Measurements from ENCODE around the gene FEZ2. TPM values are rescaled to one million over a fixed set of nuclear protein-coding genes. Genes with fewer than 3 reads are reported as not detected.

The FEZ2 gene
- total and polyA plus RNA-seq, 2 donors from 2014 or later: 46.4 to 48.3 TPM

DNA sequence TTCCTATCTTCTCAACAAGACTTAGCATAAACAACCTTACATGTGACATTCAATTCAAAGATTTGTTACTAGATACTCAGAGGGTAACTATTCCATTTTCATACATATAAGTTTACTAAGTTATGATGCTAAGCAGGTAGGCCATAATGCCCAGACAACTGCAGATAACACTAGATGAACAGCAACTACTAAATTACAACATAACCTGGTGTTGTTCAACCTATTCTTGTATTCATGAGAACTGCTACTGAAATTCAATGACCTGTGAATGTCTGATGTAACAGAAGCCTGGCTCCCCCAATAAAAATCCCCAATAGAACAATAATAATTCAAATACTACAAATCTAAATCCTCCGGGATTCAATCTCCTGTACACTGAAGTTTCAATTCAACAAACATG, 24.8 kb downstream of the FEZ2 start:
- Histone ChIP-seq H3K36me3 (ENCODE audit: control insufficient read depth in 2 of 3, insufficient read depth in 3 of 3, low read length in 3 of 3) (peaks cover 3 to 12% (median 4%) of the 10 kb centered on the region in 3 donors), H3K9me3 (ENCODE audit: control insufficient read depth in 2 of 3, insufficient read depth in 1 of 3, low read length in 3 of 3) (no peaks in the 10 kb centered on the region), H3K27ac (ENCODE audit: low read depth in 2 of 2, low read length in 2 of 2) (no peak overlapping the region), H3K4me1 (ENCODE audit: control insufficient read depth in 2 of 3, insufficient read depth in 2 of 3, low read depth in 1 of 3, low read length in 3 of 3) (no peaks in the 10 kb centered on the region), H3K27me3 (ENCODE audit: control insufficient read depth, insufficient read depth, low read length) (no peaks in the 10 kb centered on the region), H3K9ac (ENCODE audit: low read length in 3 of 3) (no peak overlapping the region), H3K4me3 (ENCODE audit: low read length in 3 of 3) (no peak overlapping the region)
- DNase-seq: no peak
- no peak for FAIRE-seq
- intact Hi-C loops (cut with DNase I): no loop called here
- no peak for TF ChIP-seq CTCF (IDR thresholded peaks at IDR 0.05; ENCODE audit: borderline replicate concordance, extremely low read depth, insufficient read depth)

DNA sequence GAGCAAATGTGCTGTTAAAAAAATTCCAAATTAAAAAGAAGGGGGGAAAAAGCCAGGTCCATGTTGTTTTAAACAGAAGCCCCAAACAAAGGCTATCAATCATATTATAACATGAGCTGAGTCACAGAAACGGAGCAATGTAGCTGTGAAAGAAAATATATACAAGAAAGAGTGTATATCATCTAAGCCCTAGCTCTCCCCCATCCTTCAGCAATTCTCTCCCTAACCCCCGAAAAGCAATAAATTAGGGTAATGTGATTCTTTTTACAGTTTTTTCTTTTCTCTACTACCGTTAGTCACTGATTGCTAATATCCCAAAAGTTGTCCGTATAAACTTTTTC, 25.3 kb downstream of the FEZ2 start:
- DNase-seq: peak in 2 of 5 donors; percentile 37 to 44

GRCh38 chr2:36572054-36572718, 25.8 kb downstream of the FEZ2 start:
- Histone ChIP-seq H3K4me1 (ENCODE audit: control insufficient read depth in 2 of 3, insufficient read depth in 2 of 3, low read depth in 1 of 3, low read length in 3 of 3) (no peaks in the 10 kb centered on the region), H3K4me3 (ENCODE audit: low read length in 3 of 3) (no peak overlapping the region), H3K9ac (ENCODE audit: low read length in 3 of 3) (no peak overlapping the region), H3K27me3 (ENCODE audit: control insufficient read depth, insufficient read depth, low read length) (no peaks in the 10 kb centered on the region), H3K27ac (ENCODE audit: low read depth in 2 of 2, low read length in 2 of 2) (no peak overlapping the region), H3K36me3 (ENCODE audit: control insufficient read depth in 2 of 3, insufficient read depth in 3 of 3, low read length in 3 of 3) (peaks cover 0 to 6% (median 0%) of the 10 kb centered on the region in 3 donors), H3K9me3 (ENCODE audit: control insufficient read depth in 2 of 3, insufficient read depth in 1 of 3, low read length in 3 of 3) (no peaks in the 10 kb centered on the region)
- no peak for TF ChIP-seq CTCF (IDR thresholded peaks at IDR 0.05; ENCODE audit: borderline replicate concordance, extremely low read depth, insufficient read depth)
- FAIRE-seq: no peak
- intact Hi-C loops (cut with DNase I): no loop called here
- DNase-seq: peak in 2 of 5 donors; percentile 23 to 33

More for the DNA sequence above, 25.3 kb downstream of the FEZ2 start:
- peaks cover 0 to 7% (median 0%) of the 10 kb centered on the region in 3 donors for H3K36me3 ChIP-seq (ENCODE audit: control insufficient read depth in 2 of 3, insufficient read depth in 3 of 3, low read length in 3 of 3)
- no peak overlapping the region for H3K27ac ChIP-seq (ENCODE audit: low read depth in 2 of 2, low read length in 2 of 2)
- no peaks in the 10 kb centered on the region for H3K4me1 ChIP-seq (ENCODE audit: control insufficient read depth in 2 of 3, insufficient read depth in 2 of 3, low read depth in 1 of 3, low read length in 3 of 3)
- no peak for TF ChIP-seq CTCF (IDR thresholded peaks at IDR 0.05; ENCODE audit: borderline replicate concordance, extremely low read depth, insufficient read depth)
- H3K9ac ChIP-seq (ENCODE audit: low read length in 3 of 3): no peak overlapping the region
- no peaks in the 10 kb centered on the region for H3K27me3 ChIP-seq (ENCODE audit: control insufficient read depth, insufficient read depth, low read length)
- no peaks in the 10 kb centered on the region for H3K9me3 ChIP-seq (ENCODE audit: control insufficient read depth in 2 of 3, insufficient read depth in 1 of 3, low read length in 3 of 3)
- no peak overlapping the region for H3K4me3 ChIP-seq (ENCODE audit: low read length in 3 of 3)
- FAIRE-seq: no peak
- intact Hi-C loops (cut with DNase I): no loop called here

DNA sequence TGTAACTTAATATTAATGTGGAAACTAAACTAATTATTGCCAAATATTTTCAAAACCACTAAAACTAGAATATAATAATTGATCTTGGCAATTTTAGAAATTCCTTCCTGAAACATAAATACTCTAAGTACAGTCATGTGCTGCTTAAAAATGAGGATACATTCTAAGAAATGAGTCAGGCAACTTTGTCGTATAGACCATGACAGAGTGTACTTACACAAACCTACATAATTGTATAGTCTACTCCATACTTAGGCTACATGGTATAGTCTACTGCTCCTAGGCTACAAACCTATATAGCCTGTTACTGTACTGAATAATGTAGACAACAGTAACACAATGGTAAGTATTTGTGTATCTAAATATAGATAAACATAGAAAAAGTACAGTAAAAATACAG, 27.6 kb downstream of the FEZ2 start:
- no peak for TF ChIP-seq CTCF (IDR thresholded peaks at IDR 0.05; ENCODE audit: borderline replicate concordance, extremely low read depth, insufficient read depth)
- Histone ChIP-seq H3K27ac (ENCODE audit: low read depth in 2 of 2, low read length in 2 of 2) (no peak overlapping the region), H3K9ac (ENCODE audit: low read length in 3 of 3) (no peak overlapping the region), H3K36me3 (ENCODE audit: control insufficient read depth in 2 of 3, insufficient read depth in 3 of 3, low read length in 3 of 3) (peaks cover 0 to 8% (median 0%) of the 10 kb centered on the region in 3 donors), H3K4me1 (ENCODE audit: control insufficient read depth in 2 of 3, insufficient read depth in 2 of 3, low read depth in 1 of 3, low read length in 3 of 3) (no peaks in the 10 kb centered on the region), H3K4me3 (ENCODE audit: low read length in 3 of 3) (no peak overlapping the region), H3K9me3 (ENCODE audit: control insufficient read depth in 2 of 3, insufficient read depth in 1 of 3, low read length in 3 of 3) (no peaks in the 10 kb centered on the region), H3K27me3 (ENCODE audit: control insufficient read depth, insufficient read depth, low read length) (no peaks in the 10 kb centered on the region)
- FAIRE-seq (no peak), DNase-seq (no peak)
- intact Hi-C loops (cut with DNase I): no loop called here
